ENCODE measurements around the gene EFHC2. TPM values are rescaled to one million over a fixed set of nuclear protein-coding genes. Genes with fewer than 3 reads are reported as not detected.
"Not testable (repeated sequence)": the region's sequence is repeated elsewhere in the genome, so short reads cannot be mapped to it uniquely, and the experiment has no call there.

The EFHC2 gene
- total RNA-seq, 1 experiment from 2014 or later: 0.28 TPM

DNA sequence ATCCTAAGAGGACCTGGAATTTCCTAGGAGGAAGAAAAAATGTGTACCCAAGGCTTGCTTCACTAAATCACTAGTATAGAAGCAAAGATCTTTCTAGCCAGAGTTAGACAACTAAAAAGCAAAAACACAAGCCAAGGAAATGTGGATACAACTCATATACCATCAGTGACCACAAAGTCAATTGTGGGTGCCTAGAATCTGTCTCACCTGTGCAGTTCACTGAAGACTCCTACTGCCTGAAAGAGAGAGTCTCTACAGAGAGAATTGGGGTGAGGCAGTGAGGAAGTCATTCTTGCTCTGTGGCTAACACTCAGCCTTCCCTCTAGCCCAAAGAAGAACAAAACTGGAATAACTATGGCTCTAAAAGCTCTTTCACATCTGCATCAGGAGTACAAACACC is 82.9 kb downstream of the EFHC2 start:
- Histone ChIP-seq H3K4me1 (ENCODE audit: control insufficient read depth, insufficient read depth, low read length) (no peaks in the 10 kb centered on the region), H3K36me3 (ENCODE audit: control insufficient read depth, insufficient read depth, low read length) (no peaks in the 10 kb centered on the region), H3K27ac (ENCODE audit: low read length) (no peak overlapping the region), H3K9me3 (ENCODE audit: control insufficient read depth, insufficient read depth, low read depth, low read length) (no peaks in the 10 kb centered on the region), H3K27me3 (ENCODE audit: control insufficient read depth, insufficient read depth, low read length) (no peaks in the 10 kb centered on the region), H3K4me3 (ENCODE audit: low read depth in 2 of 2, low read length in 2 of 2) (no peak overlapping the region)
- ATAC-seq: no peak
- no peak for DNase-seq (ENCODE audit: low read depth, low spot score)
- intact Hi-C loops (cut with micrococcal nuclease; ENCODE audit: unreplicated experiment): no loop called here
- TF ChIP-seq, protein P1, sequence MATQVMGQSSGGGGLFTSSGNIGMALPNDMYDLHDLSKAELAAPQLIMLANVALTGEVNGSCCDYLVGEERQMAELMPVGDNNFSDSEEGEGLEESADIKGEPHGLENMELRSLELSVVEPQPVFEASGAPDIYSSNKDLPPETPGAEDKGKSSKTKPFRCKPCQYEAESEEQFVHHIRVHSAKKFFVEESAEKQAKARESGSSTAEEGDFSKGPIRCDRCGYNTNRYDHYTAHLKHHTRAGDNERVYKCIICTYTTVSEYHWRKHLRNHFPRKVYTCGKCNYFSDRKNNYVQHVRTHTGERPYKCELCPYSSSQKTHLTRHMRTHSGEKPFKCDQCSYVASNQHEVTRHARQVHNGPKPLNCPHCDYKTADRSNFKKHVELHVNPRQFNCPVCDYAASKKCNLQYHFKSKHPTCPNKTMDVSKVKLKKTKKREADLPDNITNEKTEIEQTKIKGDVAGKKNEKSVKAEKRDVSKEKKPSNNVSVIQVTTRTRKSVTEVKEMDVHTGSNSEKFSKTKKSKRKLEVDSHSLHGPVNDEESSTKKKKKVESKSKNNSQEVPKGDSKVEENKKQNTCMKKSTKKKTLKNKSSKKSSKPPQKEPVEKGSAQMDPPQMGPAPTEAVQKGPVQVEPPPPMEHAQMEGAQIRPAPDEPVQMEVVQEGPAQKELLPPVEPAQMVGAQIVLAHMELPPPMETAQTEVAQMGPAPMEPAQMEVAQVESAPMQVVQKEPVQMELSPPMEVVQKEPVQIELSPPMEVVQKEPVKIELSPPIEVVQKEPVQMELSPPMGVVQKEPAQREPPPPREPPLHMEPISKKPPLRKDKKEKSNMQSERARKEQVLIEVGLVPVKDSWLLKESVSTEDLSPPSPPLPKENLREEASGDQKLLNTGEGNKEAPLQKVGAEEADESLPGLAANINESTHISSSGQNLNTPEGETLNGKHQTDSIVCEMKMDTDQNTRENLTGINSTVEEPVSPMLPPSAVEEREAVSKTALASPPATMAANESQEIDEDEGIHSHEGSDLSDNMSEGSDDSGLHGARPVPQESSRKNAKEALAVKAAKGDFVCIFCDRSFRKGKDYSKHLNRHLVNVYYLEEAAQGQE (IDR thresholded peaks at IDR 0.05; ENCODE audit: insufficient read depth in 1 of 2, low read depth in 2 of 2, low read length in 1 of 2): no peak
- TF ChIP-seq SIN3A (IDR thresholded peaks at IDR 0.05; ENCODE audit: borderline replicate concordance, insufficient read depth, low read depth, low read length) (no peak), TCF7L2 (IDR thresholded peaks at IDR 0.05; ENCODE audit: low read depth, low read length) (no peak)
- TF ChIP-seq, protein P2, sequence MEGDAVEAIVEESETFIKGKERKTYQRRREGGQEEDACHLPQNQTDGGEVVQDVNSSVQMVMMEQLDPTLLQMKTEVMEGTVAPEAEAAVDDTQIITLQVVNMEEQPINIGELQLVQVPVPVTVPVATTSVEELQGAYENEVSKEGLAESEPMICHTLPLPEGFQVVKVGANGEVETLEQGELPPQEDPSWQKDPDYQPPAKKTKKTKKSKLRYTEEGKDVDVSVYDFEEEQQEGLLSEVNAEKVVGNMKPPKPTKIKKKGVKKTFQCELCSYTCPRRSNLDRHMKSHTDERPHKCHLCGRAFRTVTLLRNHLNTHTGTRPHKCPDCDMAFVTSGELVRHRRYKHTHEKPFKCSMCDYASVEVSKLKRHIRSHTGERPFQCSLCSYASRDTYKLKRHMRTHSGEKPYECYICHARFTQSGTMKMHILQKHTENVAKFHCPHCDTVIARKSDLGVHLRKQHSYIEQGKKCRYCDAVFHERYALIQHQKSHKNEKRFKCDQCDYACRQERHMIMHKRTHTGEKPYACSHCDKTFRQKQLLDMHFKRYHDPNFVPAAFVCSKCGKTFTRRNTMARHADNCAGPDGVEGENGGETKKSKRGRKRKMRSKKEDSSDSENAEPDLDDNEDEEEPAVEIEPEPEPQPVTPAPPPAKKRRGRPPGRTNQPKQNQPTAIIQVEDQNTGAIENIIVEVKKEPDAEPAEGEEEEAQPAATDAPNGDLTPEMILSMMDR (IDR thresholded peaks at IDR 0.05): no peak
- CTCF ChIA-PET: no interaction called here
- POLR2A ChIA-PET: no interaction called here
- in situ Hi-C loops (cut with HindIII; ENCODE audit: low pct_unique_long_range_greater_than_20kb, low sequenced_read_pairs): no loop called here
- no TSS peak for BruUV-seq (replicated peaks)

- H3K9me3 ChIP-seq (ENCODE audit: control insufficient read depth, insufficient read depth, low read depth, low read length); DNase-seq (ENCODE audit: low read depth, low spot score); intact Hi-C loops (cut with micrococcal nuclease; ENCODE audit: unreplicated experiment); H3K27me3 ChIP-seq (ENCODE audit: control insufficient read depth, insufficient read depth, low read length); H3K4me1 ChIP-seq (ENCODE audit: control insufficient read depth, insufficient read depth, low read length); POLR2A ChIA-PET; CTCF ChIA-PET; ATAC-seq; in situ Hi-C loops (cut with HindIII; ENCODE audit: low pct_unique_long_range_greater_than_20kb, low sequenced_read_pairs); H3K36me3 ChIP-seq (ENCODE audit: control insufficient read depth, insufficient read depth, low read length); BruUV-seq (replicated peaks); H3K4me3 ChIP-seq (ENCODE audit: low read depth in 2 of 2, low read length in 2 of 2); H3K27ac ChIP-seq (ENCODE audit: low read length): not testable (repeated sequence)
Measured at GRCh38 chrX:44255742-44256141, 87.7 kb downstream of the EFHC2 start.

- intact Hi-C loops (cut with micrococcal nuclease; ENCODE audit: unreplicated experiment) (no loop called here), in situ Hi-C loops (cut with HindIII; ENCODE audit: low pct_unique_long_range_greater_than_20kb, low sequenced_read_pairs) (no loop called here)
- POLR2A ChIA-PET: no interaction called here
- no peak for DNase-seq (ENCODE audit: low read depth, low spot score)
- no TSS peak for BruUV-seq (replicated peaks)
- Histone ChIP-seq H3K27ac (ENCODE audit: low read length) (no peak overlapping the region), H3K27me3 (ENCODE audit: control insufficient read depth, insufficient read depth, low read length) (no peaks in the 10 kb centered on the region), H3K36me3 (ENCODE audit: control insufficient read depth, insufficient read depth, low read length) (no peaks in the 10 kb centered on the region), H3K4me3 (ENCODE audit: low read depth in 2 of 2, low read length in 2 of 2) (no peak overlapping the region), H3K4me1 (ENCODE audit: control insufficient read depth, insufficient read depth, low read length) (no peaks in the 10 kb centered on the region), H3K9me3 (ENCODE audit: control insufficient read depth, insufficient read depth, low read depth, low read length) (no peaks in the 10 kb centered on the region)
- CTCF ChIA-PET: no interaction called here
- TF ChIP-seq, protein P1 (IDR thresholded peaks at IDR 0.05; ENCODE audit: insufficient read depth in 1 of 2, low read depth in 2 of 2, low read length in 1 of 2): no peak
- no peak for TF ChIP-seq TCF7L2 (IDR thresholded peaks at IDR 0.05; ENCODE audit: low read depth, low read length)
- no peak for TF ChIP-seq POLR2AphosphoS5 (IDR thresholded peaks at IDR 0.05; ENCODE audit: low read depth, low read length)
- TF ChIP-seq SIN3A (IDR thresholded peaks at IDR 0.05; ENCODE audit: borderline replicate concordance, insufficient read depth, low read depth, low read length): no peak
- TF ChIP-seq, protein P2 (IDR thresholded peaks at IDR 0.05): no peak
- no peak for ATAC-seq
Measured at GRCh38 chrX:44253575-44253942, 89.9 kb downstream of the EFHC2 start.
